ENCODE data around the gene CHD6.
"Not testable (repeated sequence)": the region's sequence is repeated elsewhere in the genome, so short reads cannot be mapped to it uniquely, and the experiment has no call there.

The CHD6 gene

DNA sequence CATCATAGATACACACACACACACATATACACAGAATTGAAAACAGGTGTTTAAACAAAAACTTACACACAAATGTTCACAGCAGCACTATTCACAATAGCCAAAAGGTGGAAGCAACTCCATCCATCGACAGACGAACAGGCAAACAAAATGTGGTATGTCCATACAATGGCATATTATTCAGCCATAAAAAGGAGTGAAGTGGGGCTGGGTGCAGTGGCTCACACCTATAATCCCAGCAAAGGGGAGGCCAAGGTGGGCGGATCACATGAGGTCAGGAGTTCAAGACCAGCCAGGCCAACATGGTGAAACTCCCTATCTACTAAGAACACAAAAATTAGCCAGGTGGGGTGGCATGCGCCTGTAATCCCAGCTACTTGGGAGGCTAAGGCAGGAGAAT is 80.3 kb downstream of the CHD6 start:
- no peak for DNase-seq

DNA sequence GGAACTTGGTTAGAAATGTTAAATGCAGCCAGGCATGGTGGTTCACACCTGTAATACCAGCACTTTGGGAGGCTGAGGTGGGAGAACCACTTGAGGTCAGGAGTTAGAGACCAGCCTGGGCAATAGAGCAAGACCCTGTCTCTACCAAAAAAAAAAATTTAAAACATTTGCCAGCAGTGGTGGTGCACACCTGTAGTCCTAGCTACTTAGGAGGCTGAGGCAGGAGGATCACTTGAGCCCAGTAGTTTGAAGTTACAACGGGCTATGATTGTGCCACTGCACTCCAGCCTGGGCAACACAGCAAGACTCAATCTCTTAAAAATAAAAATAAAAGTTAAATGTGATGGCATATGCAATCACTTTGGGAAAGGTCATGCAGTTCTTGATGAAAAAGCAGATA is 82.6 kb downstream of the CHD6 start:
- not testable (repeated sequence) for DNase-seq

DNA sequence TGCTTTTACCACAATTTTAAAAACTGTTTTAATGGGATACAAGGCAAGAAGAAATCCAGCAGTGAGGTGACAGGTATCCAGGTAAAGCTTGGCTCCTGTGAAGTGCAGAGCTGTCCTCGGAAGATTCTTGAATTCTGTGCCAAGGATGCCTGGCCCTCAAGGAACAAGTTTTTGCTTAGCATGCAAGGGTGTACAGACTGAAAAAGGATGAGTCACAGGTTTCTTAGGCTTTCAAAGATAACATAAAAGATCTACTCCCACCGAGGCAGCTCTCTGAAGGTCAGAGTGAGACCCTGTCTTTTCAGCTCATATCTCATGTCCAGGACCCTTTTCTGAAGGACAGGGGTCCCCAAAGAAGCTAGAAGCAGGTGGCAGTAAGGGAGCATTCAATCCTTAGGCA is 83.3 kb downstream of the CHD6 start:
- no peak for DNase-seq

DNA sequence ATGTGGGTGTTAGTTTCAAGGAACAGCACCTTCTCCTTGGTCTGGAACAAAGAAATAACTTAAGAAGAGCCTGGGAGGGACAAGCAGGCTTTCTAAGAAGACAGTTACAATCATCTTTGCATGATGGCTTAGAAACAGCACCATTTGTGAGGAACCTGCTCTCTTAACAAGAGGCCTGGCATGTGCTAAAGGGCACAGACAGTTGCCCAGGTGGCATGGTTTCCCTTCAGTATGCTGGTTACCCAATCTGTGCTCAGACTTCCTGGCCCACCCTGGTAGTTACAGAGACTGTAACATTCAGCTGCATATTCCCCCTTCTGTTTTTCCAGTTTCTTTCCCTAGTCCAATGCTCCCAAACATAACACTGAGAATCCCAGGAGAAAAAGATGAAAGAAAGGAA is 84.0 kb downstream of the CHD6 start:
- no peak for DNase-seq

DNA sequence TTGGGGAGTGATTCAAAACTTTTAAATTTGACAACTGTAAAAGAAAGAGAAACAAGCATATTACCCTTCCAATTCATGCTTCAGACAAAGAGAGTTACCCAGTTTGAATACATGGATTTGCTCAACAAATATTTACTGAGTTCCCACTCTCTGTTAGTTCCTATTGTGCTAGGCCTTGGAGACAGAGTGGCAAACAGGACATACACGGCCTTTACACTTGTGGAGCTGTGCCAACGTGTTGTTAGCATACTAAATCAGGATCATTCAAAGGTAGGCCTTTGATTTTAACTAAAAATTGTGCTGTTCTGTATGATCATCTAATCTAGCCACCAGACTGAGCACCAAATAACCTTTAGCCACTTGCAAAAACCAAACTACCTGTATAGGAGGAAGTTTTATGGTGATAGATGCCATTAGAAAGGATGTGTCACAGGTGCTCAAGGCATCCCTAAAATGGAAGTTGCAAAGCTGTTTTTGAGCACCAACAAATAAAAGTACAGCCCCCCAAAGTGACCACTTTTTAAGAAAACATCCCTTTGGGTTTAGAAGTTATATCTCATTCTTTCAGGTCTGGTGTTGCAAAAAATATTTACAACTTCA is 84.5 kb downstream of the CHD6 start:
- no peak for DNase-seq

GRCh38 chr20:41532935-41533334 is 85.2 kb downstream of the CHD6 start:
- DNase-seq, result no peak

DNA sequence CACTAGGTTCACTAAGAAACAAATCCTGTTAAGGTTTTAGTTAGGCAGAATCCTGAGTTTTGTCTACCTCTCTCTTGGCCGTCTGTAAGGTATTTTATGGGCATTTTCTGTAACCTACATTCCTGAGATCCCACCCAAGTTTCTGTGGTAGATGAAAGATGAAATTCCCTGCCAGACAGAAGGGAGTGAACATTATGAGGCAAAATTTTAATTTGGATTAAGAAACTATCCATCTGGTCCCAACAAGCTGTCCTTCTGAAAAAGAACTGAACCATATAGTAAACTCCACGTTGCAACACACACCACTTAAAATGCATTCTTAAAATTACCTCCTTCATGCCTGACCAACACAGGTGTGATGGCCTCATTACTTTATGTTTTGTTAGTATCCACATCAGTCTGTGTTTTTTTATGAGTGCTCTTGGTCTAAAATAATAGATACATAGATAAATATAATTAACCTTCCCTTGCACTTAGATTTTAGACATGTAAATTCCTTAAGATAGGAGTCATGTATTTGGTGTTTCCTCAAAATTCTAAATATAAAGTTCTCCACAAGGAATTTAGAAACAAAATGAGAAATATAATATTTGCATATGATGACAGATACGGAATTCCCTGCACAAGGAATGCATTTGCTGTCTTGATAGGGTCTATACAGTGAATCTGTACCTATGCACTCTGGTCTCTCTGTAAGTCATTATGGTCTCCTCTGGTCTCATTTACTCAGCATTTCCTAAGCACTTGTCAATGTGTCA is 86.5 kb downstream of the CHD6 start:
- DNase-seq, result no peak

- DNase-seq, result no peak
Measured at GRCh38 chr20:41530923-41531322, 87.3 kb downstream of the CHD6 start.

- no peak for DNase-seq
Measured at GRCh38 chr20:41526327-41526726, 91.8 kb downstream of the CHD6 start.

DNA sequence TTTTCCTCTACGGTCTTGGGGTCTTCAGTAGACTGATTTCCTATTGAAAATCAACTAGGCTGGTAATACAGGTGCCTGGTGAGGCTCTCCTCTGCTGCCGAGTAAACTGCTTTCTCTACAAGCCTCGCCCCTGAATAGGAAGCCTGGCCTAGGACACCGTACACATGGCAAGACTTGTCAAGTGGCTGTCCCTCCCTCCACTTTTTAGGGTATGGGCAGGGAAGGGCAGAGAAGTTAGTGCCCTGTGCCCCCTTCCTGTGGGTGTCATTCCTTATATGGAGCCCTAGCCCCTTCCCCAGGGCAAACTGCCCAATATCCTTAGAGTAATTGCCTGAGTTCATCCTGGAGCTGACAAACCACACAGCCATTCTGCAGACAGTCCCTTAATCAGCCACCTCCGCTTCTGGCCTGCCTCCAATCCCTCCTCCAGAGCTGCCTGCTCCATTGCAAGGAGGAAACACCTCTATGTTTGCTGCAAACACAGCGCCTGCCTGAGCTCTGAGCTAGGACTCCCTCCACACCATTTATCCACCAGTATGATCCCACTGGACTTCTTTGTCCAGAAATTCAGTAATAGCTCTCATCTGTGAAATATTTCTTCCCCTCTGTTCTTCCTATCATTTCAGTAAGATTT is 93.1 kb downstream of the CHD6 start:
- no peak for DNase-seq

- no peak for DNase-seq
Measured at GRCh38 chr20:41523857-41524256, 94.3 kb downstream of the CHD6 start.

DNA sequence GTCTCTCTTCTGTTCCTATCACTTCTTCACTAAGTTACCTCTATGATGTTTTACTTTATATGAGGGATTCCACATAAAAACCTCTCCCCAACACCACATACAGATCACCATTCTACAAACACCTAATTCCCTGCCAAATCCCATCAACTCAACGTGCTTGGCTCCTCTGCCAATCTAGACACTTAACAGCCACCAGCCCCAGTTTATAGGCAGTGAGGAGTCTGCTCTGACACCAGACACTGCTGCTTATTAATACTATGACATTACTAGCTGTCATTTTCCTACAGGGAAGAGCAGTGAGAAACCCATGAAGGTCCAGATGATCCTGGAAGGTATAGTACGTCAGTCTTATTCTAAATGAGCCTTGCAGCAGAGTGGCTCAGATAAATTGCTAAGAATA is 104.3 kb downstream of the CHD6 start:
- no peak for DNase-seq

GRCh38 chr20:41512624-41513023 is 105.6 kb downstream of the CHD6 start:
- DNase-seq, result no peak

DNA sequence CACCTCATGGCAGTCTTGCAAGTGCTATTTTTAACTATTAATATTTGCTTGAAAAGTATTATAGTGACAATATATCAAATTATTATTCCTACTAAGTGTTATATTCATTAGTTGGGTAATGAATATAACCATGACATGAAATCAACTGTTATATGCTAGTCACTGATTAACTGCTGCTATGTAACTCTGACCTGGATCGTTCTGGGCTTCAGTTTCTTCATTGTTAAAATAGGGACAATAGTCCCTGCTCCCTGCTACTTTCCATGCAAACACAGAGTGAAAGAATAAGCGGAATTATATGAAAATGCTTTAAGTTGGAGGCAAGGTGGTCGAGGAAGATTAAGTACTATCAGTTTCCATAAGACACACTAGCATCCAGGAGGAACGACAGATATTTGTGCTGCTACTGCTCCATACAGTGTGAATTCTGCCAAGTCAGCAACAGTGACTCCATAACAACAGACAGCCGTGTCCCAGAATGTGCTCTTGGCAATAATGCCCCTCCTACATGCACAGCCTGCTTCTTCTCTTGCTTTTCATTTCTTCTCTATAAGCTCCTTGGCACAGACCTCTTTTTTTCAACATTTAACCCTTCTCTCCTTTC is 107.2 kb downstream of the CHD6 start:
- no peak for DNase-seq

DNA sequence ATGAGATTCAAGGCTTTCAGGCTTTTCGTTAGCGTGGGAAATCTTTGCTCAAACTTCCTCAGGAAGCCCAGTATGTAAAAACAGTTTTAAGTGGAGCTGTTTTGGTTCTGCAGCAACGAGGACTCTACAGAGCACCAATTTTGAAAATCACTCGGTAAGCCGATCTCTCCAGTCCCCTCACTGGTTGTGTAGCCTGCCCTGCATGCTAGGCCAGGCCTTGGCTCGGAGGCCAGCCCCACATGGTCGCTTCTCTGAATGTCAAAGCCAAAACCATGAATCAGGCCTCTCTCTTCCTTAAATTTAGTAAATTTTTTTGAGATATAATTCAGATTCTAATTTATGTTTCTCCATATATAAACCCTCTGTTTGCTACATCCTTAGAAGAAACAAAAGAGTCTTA is 108.0 kb downstream of the CHD6 start:
- no peak for DNase-seq

DNA sequence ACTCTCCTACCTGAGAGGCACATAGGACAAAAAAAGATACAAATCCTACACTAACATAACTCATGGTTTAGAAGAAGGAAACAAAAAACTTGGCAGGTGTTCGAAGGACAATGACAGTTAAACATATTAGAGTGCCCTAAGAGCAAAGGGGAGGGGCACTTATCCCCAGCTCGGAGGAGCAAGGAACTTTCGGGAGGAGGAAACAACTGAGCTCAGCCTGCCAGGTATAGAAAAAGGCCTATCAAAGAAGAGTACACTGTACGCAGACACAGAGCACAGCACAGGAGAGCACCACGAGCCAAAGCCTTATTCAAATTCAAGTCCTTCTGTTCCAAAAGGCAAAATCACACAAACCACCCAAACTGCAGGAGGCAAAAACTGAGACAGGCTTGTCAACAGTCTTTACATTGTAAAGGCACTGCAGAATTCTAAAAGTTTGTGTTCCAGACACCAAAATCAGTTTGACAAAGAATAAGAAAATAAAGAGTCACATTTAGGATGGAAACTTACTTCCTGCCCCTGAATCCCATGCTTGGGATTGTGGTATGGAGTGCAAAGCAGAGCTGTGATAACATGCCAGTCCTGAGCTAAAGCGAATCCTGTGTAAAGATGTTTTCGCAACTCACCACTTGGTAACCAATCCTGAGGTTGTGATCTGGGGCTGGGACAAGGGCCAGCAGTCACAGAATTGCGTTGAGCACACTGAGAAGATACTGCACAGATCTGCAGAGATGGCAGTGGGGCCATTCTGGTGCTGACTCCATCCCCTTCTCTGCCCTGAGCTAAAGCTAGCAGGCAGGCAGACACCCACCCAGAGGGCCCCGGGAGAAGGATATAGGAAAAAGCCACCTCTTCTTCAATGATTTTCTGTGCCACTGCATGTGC is 108.6 kb downstream of the CHD6 start:
- no peak for DNase-seq

GRCh38 chr20:41508335-41508734 is 109.8 kb downstream of the CHD6 start:
- no peak for DNase-seq

- DNase-seq, result no peak
Measured at GRCh38 chr20:41507851-41508250, 110.3 kb downstream of the CHD6 start.

DNA sequence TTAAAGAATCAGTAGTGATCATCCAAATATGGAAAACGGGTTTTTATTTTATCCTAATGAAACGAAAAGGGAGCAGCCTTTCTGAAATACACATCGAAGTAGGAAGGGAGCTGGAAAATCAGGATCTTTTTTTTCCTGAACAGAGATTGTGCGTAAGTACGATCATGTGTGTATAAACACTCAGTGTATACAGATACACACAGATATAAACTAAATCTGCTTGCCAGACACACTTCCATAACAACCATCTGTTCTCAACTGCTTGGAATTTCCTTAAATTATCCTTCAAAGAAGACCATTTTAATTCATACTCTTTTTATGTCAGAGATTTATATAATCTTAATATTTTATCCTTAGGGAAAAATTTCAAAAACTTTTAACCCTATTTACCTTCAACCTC is 110.7 kb downstream of the CHD6 start:
- DNase-seq, result no peak

GRCh38 chr20:41506192-41506915 is 111.8 kb downstream of the CHD6 start:
- no peak for DNase-seq

DNA sequence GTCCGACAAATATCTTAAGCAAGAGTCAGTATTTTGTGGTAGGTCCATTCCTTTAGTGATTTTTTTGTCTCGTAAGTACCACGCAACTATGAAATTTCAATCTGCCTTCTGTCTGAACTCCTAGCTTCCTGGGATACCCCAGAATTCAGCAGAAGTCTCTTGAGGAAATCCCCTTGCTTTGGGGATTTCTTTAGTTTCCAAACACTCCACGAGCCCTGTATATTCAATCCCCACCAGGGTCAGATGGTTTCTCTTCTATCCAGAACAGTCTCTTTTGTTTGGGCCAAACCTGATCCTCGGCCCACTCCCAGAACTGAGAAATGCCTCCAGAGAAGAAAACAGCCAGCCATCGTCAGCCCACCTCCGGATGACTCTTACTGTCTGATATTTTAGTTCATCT is 113.0 kb downstream of the CHD6 start:
- DNase-seq, result no peak

DNA sequence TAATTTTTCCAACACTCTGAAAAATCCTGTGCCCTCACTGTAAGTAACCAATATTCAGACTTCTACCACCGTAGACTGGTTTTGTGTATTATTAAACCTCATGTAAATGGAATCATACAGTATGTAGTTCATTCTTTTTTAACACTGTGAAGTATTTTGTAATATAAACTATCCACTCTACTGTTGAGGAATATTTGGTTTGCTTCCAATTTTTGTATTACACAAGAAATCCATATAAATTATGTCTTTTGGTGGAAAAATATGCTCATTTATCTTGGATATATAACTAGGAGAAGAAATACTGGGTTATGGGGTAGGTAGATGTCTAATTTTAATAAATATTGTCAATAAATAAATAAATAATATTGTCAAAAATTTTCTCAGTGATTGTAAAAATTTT is 116.8 kb downstream of the CHD6 start:
- DNase-seq, result no peak
